BE2C (cell line): ENCODE data around the gene TMEM203.
A peak's percentile ranks its signal among the peaks of the same experiment; 100 is the strongest.
"Not testable (repeated sequence)": the region's sequence is repeated elsewhere in the genome, so short reads cannot be mapped to it uniquely, and the experiment has no call there.

ENCODE experiments used
- DNase-seq: peaks from one replicate; pipeline ENCODE4 v3.0.0-alpha.2; 2020
- H3K27me3 ChIP-seq: fragments of 250-450 bp; sonication (Bioruptor Pico); 2 replicates; pipeline ENCODE4 v1.5.1; 2020; ENCODE audit warnings: mild to moderate bottlenecking
- H3K36me3 ChIP-seq: fragments of 250-450 bp; sonication (Bioruptor Pico); 2 replicates; pipeline ENCODE4 v1.5.1; 2020; ENCODE audit warnings: mild to moderate bottlenecking
- H3K4me1 ChIP-seq: fragments of 250-450 bp; sonication (Bioruptor Pico); 2 replicates; pipeline ENCODE4 v1.5.1; 2020
- H3K4me3 ChIP-seq: 2 replicates; pipeline ENCODE4 v1.5.1; 2011; ENCODE audit warnings: low read depth, low read length
- H3K9me3 ChIP-seq: fragments of 250-450 bp; sonication (Bioruptor Pico); 2 replicates; pipeline ENCODE4 v1.5.1; 2020
- CTCF ChIP-seq: IDR thresholded peaks from 2 replicates; pipeline ENCODE4 v1.5.1; 2012; ENCODE audit warnings: mild to moderate bottlenecking, low read depth, low read length

The TMEM203 gene

GRCh38 chr9:137241490-137242268, 36.2 kb upstream of the TMEM203 start:
- H3K4me1 ChIP-seq: peaks cover 19% of the 10 kb centered on the region
- no peak for DNase-seq
- no peaks in the 10 kb centered on the region for H3K9me3 ChIP-seq
- TF ChIP-seq CTCF: no peak
- H3K4me3 ChIP-seq: peak overlapping the region; percentile 83
- peaks cover 24% of the 10 kb centered on the region for H3K36me3 ChIP-seq
- H3K27me3 ChIP-seq: no peaks in the 10 kb centered on the region

GRCh38 chr9:137240841-137241489, 35.5 kb upstream of the TMEM203 start, which contains the start of gene TUBB4B:
TUBB4B (plus strand) TSS chr9:137241287; CDS start chr9:137241361, 74 bp downstream.
- Histone ChIP-seq H3K36me3 (peaks cover 24% of the 10 kb centered on the region), H3K27me3 (no peaks in the 10 kb centered on the region), H3K9me3 (no peaks in the 10 kb centered on the region), H3K4me3 (peak within 1 kb of the TSS; percentile 83), H3K4me1 (peaks cover 20% of the 10 kb centered on the region)
- TF ChIP-seq CTCF: no peak
- DNase-seq: peak; percentile 99

GRCh38 chr9:137240318-137240840, 34.9 kb upstream of the TMEM203 start:
- H3K27me3 ChIP-seq: no peaks in the 10 kb centered on the region
- DNase-seq: peak; percentile 75
- H3K9me3 ChIP-seq: no peaks in the 10 kb centered on the region
- peak overlapping the region; percentile 76 for H3K4me3 ChIP-seq
- peak; percentile 9; the same call in 1 of the 2 replicates for TF ChIP-seq CTCF
- H3K4me1 ChIP-seq: peaks cover 20% of the 10 kb centered on the region
- H3K36me3 ChIP-seq: peaks cover 24% of the 10 kb centered on the region

- Histone ChIP-seq H3K36me3 (peaks cover 24% of the 10 kb centered on the region), H3K4me3 (peak overlapping the region; percentile 76), H3K4me1 (peaks cover 19% of the 10 kb centered on the region)
- DNase-seq, H3K27me3 ChIP-seq, H3K9me3 ChIP-seq: not testable (repeated sequence)
Observed at GRCh38 chr9:137239541-137240200, 34.2 kb upstream of the TMEM203 start.

- H3K4me3 ChIP-seq: no peak overlapping the region
- peaks cover 14% of the 10 kb centered on the region for H3K36me3 ChIP-seq
- H3K4me1 ChIP-seq: peaks cover 10% of the 10 kb centered on the region
- no peak for DNase-seq
- H3K9me3 ChIP-seq: no peaks in the 10 kb centered on the region
- TF ChIP-seq CTCF: no peak
- no peaks in the 10 kb centered on the region for H3K27me3 ChIP-seq
Observed at GRCh38 chr9:137237759-137238726, 32.6 kb upstream of the TMEM203 start.
